ENCODE results near the gene RASA4. TPM values are rescaled to one million over a fixed set of nuclear protein-coding genes. Genes with fewer than 3 reads are reported as not detected.

The RASA4 gene
- polyA plus RNA-seq, 3 donors: 27.6 to 56.1 (median 30.8) TPM

Other genes with a start within 250 kb of the RASA4 start
- 10 to 100 TPM; 30.2 to 45.2 (median 39.9) TPM for gene PRKRIP1, start 220.4 kb downstream of the RASA4 start, polyA plus RNA-seq (ENCODE audit: insufficient read length in 3 of 3)
- gene ORAI2, start 183.2 kb downstream of the RASA4 start, polyA plus RNA-seq (ENCODE audit: insufficient read length in 3 of 3): 10 to 100 TPM; 15.1 to 25.8 (median 24.1) TPM
- 10 to 100 TPM; 10.6 to 13.3 (median 12.9) TPM for gene ALKBH4, start 151.9 kb downstream of the RASA4 start, polyA plus RNA-seq (ENCODE audit: insufficient read length in 3 of 3)
- gene LRWD1, start 151.8 kb downstream of the RASA4 start, polyA plus RNA-seq (ENCODE audit: insufficient read length in 3 of 3): 10 to 100 TPM; 17.3 to 23.2 (median 21.9) TPM
- gene POLR2J, start 137.8 kb downstream of the RASA4 start, polyA plus RNA-seq (ENCODE audit: insufficient read length in 3 of 3): 10 to 100 TPM; 22.4 to 32.7 (median 32.0) TPM
- 10 to 100 TPM in 1 of 3 donors, 1 to 10 TPM in 2; 4.7 to 24.9 (median 8.4) TPM for gene RASA4B, start 99.0 kb downstream of the RASA4 start, polyA plus RNA-seq (ENCODE audit: insufficient read length in 3 of 3)
- 10 to 100 TPM in 2 of 3 donors, 1 to 10 TPM in 1; 3.6 to 14.3 (median 13.7) TPM for gene UPK3BL2, start 73.1 kb downstream of the RASA4 start, polyA plus RNA-seq (ENCODE audit: insufficient read length in 3 of 3)
- 1 to 10 TPM; 3.2 to 5.6 (median 4.5) TPM for gene SPDYE2, start 65.5 kb downstream of the RASA4 start, polyA plus RNA-seq (ENCODE audit: insufficient read length in 3 of 3)
- 10 to 100 TPM; 80.1 to 91.8 (median 80.8) TPM for gene POLR2J3, start 44.2 kb downstream of the RASA4 start, polyA plus RNA-seq (ENCODE audit: insufficient read length in 3 of 3)
- gene UPK3BL1, start 26.0 kb upstream of the RASA4 start, polyA plus RNA-seq (ENCODE audit: insufficient read length in 3 of 3): 10 to 100 TPM in 2 of 3 donors, 1 to 10 TPM in 1; 3.8 to 12.4 (median 11.8) TPM
- gene SPDYE2B, start 33.6 kb upstream of the RASA4 start, polyA plus RNA-seq (ENCODE audit: insufficient read length in 3 of 3): 1 to 10 TPM in 1 of 3 donors, under 1 TPM in 2; 0.84 to 7.6 (median 0.89) TPM
- 1 to 10 TPM; 1.1 to 1.7 (median 1.6) TPM for gene POLR2J2, start 54.9 kb upstream of the RASA4 start, polyA plus RNA-seq (ENCODE audit: insufficient read length in 3 of 3)
- gene FAM185A, start 132.2 kb upstream of the RASA4 start, polyA plus RNA-seq (ENCODE audit: insufficient read length in 3 of 3): 10 to 100 TPM in 2 of 3 donors, 1 to 10 TPM in 1; 9.9 to 11.6 (median 10.0) TPM

All from renal cortex interstitium (tissue), 3 donors.